Kidney epithelial cell (primary cell): ENCODE measurements around the gene DAAM2. TPM values are rescaled to one million over a fixed set of nuclear protein-coding genes. Genes with fewer than 3 reads are reported as not detected.

Experiments
- DNase-seq: peaks from one replicate; pipeline ENCODE4 v3.0.0-alpha.2; 2010; ENCODE audit warnings: low read depth
- H3K27me3 ChIP-seq: 2 replicates; pipeline ENCODE4 v1.6.0; 2011; ENCODE audit warnings: low read length; ENCODE audit not compliant: control insufficient read depth, insufficient read depth
- H3K36me3 ChIP-seq: 2 replicates; pipeline ENCODE4 v1.5.1; 2011; ENCODE audit warnings: low read length; ENCODE audit not compliant: control insufficient read depth, insufficient read depth
- H3K4me3 ChIP-seq: 2 replicates; pipeline ENCODE4 v1.5.1; 2011; ENCODE audit warnings: low read depth, mild to moderate bottlenecking, control low read depth, low read length
- total RNA-seq: library from RNA; depleted of rRNA; stranded (reverse); fragments of >200 nt; gene quantifications from 2 replicates; pipeline ENCODE4 v1.2.3, GENCODE V29; 2015
- TF ChIP-seq, protein P1 (sequence below): IDR thresholded peaks from 2 replicates; pipeline ENCODE4 v1.5.1; 2011; ENCODE audit warnings: mild to moderate bottlenecking, moderate library complexity, low read length, control low read depth, inconsistent platforms; ENCODE audit not compliant: insufficient read depth, poor library complexity, severe bottlenecking

Gene DAAM2
- total RNA-seq, 1 donor from 2014 or later, result 1.3 TPM

DNA sequence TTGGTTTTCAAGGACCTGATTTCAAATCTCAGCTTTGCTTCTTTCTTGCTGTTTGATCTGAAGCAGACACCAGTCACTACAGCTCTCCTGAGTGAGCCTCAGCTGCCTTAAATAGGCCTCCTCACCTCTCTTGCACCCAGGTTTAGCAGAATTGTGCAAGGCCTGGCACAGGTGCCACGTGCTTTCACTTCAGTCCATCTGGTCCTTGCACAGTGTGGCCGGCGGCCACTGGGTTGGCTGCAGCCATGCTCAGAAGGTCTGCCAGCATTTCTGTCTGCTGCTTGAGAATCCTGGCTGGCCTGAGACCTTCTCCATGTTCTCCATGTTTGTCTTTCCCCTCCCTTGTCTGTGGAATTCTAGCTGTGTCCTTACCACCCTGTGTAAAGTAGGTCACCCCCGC lies 14.5 kb upstream of the DAAM2 start:
- no peak for DNase-seq
- no peaks in the 10 kb centered on the region for H3K27me3 ChIP-seq
- TF ChIP-seq, protein P1, sequence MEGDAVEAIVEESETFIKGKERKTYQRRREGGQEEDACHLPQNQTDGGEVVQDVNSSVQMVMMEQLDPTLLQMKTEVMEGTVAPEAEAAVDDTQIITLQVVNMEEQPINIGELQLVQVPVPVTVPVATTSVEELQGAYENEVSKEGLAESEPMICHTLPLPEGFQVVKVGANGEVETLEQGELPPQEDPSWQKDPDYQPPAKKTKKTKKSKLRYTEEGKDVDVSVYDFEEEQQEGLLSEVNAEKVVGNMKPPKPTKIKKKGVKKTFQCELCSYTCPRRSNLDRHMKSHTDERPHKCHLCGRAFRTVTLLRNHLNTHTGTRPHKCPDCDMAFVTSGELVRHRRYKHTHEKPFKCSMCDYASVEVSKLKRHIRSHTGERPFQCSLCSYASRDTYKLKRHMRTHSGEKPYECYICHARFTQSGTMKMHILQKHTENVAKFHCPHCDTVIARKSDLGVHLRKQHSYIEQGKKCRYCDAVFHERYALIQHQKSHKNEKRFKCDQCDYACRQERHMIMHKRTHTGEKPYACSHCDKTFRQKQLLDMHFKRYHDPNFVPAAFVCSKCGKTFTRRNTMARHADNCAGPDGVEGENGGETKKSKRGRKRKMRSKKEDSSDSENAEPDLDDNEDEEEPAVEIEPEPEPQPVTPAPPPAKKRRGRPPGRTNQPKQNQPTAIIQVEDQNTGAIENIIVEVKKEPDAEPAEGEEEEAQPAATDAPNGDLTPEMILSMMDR, result no peak
- H3K36me3 ChIP-seq, result no peaks in the 10 kb centered on the region
- H3K4me3 ChIP-seq, result no peak overlapping the region

DNA sequence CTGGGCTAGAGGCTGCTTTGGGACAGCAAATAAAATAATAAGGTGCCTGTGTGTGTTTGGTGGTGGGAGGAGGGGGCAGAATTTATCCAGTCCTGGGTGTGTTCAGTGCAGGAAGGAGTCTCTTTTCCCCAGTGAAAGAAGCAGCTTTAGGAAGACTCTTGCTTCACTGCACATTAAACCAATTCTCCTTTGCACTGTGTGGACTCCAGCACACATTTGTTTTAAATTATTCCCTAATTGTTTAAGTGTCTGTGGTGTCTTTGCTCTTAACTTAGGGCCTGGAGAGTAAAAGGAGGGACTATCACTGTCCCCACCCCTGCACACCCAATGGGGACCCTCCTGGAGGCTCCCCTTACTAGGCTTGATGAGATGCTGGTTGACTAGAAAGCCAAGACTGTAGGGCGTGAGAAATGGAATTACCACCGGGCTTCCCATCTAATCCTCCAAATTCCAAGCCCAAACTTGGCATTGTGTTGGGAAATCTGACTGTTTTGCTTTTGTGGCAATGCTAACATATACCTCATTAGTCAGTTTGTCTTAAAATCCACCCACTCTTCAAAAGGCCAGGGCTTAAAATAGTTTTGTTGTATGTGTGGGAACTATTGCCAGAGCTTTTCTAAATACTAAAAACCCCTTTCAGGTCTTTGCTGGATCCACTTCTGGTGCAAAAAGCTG lies 13.5 kb upstream of the DAAM2 start:
- TF ChIP-seq, protein P1, result no peak
- Histone ChIP-seq H3K27me3 (no peaks in the 10 kb centered on the region), H3K4me3 (no peak overlapping the region), H3K36me3 (no peaks in the 10 kb centered on the region)
- no peak for DNase-seq

DNA sequence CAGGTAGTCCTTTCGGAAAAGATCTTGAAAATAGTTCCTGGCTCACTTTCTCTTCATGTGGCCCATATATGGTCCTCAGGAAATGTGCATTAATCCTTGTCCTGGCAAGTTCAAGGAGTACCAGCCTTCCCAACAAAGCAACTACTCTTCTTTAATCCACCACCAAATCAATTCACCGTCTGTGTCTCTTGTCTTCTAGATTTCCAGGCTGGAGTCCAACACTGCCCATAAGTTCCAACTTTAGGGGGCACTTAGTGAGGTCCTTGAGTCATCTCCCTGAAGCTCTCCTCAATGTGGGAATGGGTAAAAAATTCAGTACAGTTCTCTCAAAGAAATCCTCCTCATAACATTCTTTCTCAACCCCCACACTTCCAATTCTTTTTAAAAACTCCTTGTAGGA lies 6.9 kb upstream of the DAAM2 start:
- Histone ChIP-seq H3K4me3 (no peak overlapping the region), H3K27me3 (no peaks in the 10 kb centered on the region), H3K36me3 (no peaks in the 10 kb centered on the region)
- TF ChIP-seq, protein P1, result no peak
- no peak for DNase-seq

DNA sequence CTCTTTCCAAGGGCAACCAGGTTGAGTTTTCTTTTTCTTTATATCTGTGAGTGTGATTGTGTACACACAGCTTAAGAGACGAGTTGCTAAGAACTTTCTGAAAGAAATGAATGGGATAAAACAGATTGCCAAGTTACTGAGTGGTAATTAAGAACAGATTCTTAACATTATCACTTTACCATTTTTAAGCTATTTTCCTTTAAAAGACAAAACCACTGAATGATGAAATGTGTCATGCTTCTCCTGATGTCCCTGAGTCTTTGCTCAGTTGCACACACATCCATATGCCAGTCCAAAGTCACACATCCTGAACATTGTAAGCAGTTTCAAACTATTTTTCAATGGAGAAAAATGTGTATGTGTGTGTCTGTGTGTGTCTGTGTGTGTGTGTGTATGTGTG lies 5.5 kb upstream of the DAAM2 start:
- TF ChIP-seq, protein P1, result no peak
- Histone ChIP-seq H3K4me3 (no peak overlapping the region), H3K36me3 (no peaks in the 10 kb centered on the region), H3K27me3 (no peaks in the 10 kb centered on the region)
- no peak for DNase-seq

DNA sequence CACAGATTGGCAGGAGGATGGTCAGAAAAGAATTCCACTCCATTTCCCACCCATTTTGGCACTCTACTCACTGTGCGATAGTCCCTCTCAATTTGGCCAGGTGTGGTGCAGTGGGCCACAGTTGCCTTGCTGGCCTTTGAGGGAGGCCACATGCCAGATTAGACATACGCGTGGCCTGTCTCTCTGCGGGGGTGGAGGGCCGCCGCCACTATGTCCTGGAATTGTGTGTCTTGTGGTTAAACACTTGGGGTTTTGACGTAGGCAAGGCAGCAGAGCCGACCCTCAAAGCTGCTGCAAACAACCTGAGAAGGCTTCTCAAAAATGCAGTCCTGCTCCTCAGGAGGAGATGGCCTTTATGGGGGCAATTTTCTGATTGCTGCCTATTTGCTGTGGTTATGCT lies 4.9 kb upstream of the DAAM2 start:
- DNase-seq, result no peak
- Histone ChIP-seq H3K4me3 (no peak overlapping the region), H3K36me3 (no peaks in the 10 kb centered on the region), H3K27me3 (no peaks in the 10 kb centered on the region)
- TF ChIP-seq, protein P1, result no peak

DNA sequence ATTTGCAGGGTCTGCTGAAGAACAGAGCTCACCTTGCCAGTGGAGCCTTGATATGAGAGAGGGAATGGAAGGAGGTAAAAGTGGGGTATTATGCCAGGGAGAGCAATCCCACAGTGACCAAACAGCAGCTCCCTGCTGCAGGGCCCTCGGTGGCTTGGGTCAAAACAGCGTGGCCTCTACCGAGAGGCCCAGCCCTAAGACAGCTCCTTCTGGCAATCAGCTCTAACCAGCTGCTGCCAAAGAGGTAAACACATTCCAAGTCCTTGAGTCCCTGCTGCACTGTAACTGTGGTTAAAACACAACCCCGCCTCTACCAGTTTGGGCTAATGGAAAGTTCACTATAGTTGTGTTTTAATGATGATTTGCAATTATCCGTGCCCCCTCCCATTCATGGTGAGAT lies 1.4 kb upstream of the DAAM2 start:
- no peak overlapping the region for H3K4me3 ChIP-seq
- H3K27me3 ChIP-seq, result peaks cover 6% of the 10 kb centered on the region
- DNase-seq, result no peak
- TF ChIP-seq, protein P1, result no peak
- no peaks in the 10 kb centered on the region for H3K36me3 ChIP-seq
